Nucleus accumbens (tissue), 56 donors: ENCODE measurements around the gene MYL12A.

Experiments
- DNase-seq, 56 donors: peaks; one replicate each; lab custom pipeline; 2025; lab: John Stamatoyannopoulos, UW

MYL12A gene

GRCh38 chr18:3279201-3280185, 31.9 kb downstream of the MYL12A start:
- no peak for DNase-seq

- peak in 1 of 56 donors; percentile 8 for DNase-seq
Observed at GRCh38 chr18:3281456-3282400, 34.1 kb downstream of the MYL12A start.

- peak in 9 of 56 donors; percentile 15 to 61 (median 51) for DNase-seq
Observed at GRCh38 chr18:3283253-3283863, 35.8 kb downstream of the MYL12A start.

- peak in 36 of 56 donors; percentile 15 to 62 (median 38) for DNase-seq
Observed at GRCh38 chr18:3283908-3284307, 36.3 kb downstream of the MYL12A start.

- DNase-seq: no peak
Observed at GRCh38 chr18:3284501-3284900, 36.9 kb downstream of the MYL12A start.

GRCh38 chr18:3286159-3286558, 38.6 kb downstream of the MYL12A start:
- DNase-seq: no peak

- DNase-seq: no peak
Observed at GRCh38 chr18:3293196-3293951, 45.8 kb downstream of the MYL12A start.

- no peak for DNase-seq
Observed at GRCh38 chr18:3294435-3295080, 47.0 kb downstream of the MYL12A start.

GRCh38 chr18:3297025-3297984, 49.7 kb downstream of the MYL12A start:
- DNase-seq: peak in 55 of 56 donors; percentile 12 to 91 (median 64)

- DNase-seq: no peak
Observed at GRCh38 chr18:3304832-3305231, 57.2 kb downstream of the MYL12A start.

GRCh38 chr18:3305354-3305762, 57.8 kb downstream of the MYL12A start:
- no peak for DNase-seq
